Mesenchymal stem cell (in vitro differentiated cells and primary cell): ENCODE results near the gene CUBN.

ENCODE experiments used
- DNase-seq: peaks from one replicate; pipeline ENCODE4 v3.0.0-alpha.2; 2013
- H2AFZ ChIP-seq: one replicate; pipeline ENCODE4 v1.6.1; 2013; ENCODE audit warnings: low read depth, mild to moderate bottlenecking, control low read depth, inconsistent platforms, low read length, moderate library complexity
- H2AK5ac ChIP-seq: 2 replicates; pipeline ENCODE4 v1.6.1; 2013; ENCODE audit warnings: low read length, moderate library complexity, mild to moderate bottlenecking, inconsistent platforms; ENCODE audit not compliant: severe bottlenecking
- H2BK120ac ChIP-seq: one replicate; pipeline ENCODE4 v1.6.1; 2013; ENCODE audit warnings: low read depth, mild to moderate bottlenecking, inconsistent platforms, low read length, moderate library complexity
- H2BK12ac ChIP-seq, 2 experiments: one replicate each; pipeline ENCODE4 v1.6.1; 2013; ENCODE audit warnings: inconsistent platforms in 2 of 2, low read length in 2 of 2, mild to moderate bottlenecking in 2 of 2, moderate library complexity in 2 of 2, control low read depth in 1 of 2
- H2BK15ac ChIP-seq: one replicate; pipeline ENCODE4 v1.6.1; 2013; ENCODE audit warnings: mild to moderate bottlenecking, low read depth, inconsistent platforms; ENCODE audit not compliant: poor library complexity, severe bottlenecking
- H2BK5ac ChIP-seq: 2 replicates; pipeline ENCODE4 v1.6.1; 2013; ENCODE audit warnings: low read depth, mild to moderate bottlenecking, low read length, control low read depth, inconsistent platforms; ENCODE audit not compliant: poor library complexity, severe bottlenecking
- H3K14ac ChIP-seq, 2 experiments: one replicate each; pipeline ENCODE4 v1.6.1; 2013; ENCODE audit warnings: inconsistent platforms in 2 of 2, low read length in 2 of 2, control low read depth in 1 of 2, mild to moderate bottlenecking in 1 of 2, moderate library complexity in 1 of 2
- H3K18ac ChIP-seq, 2 experiments: one replicate each; pipeline ENCODE4 v1.6.1; 2013; ENCODE audit warnings: inconsistent platforms in 2 of 2, low read length in 2 of 2, control low read depth in 1 of 2, low read depth in 1 of 2, mild to moderate bottlenecking in 1 of 2
- H3K23ac ChIP-seq, 2 experiments: one replicate each; pipeline ENCODE4 v1.6.1; 2013; ENCODE audit warnings: inconsistent platforms in 2 of 2, low read length in 2 of 2, mild to moderate bottlenecking in 2 of 2, moderate library complexity in 2 of 2, control low read depth in 1 of 2
- H3K27ac ChIP-seq: 2 replicates; pipeline ENCODE4 v1.5.1; 2013; ENCODE audit warnings: mild to moderate bottlenecking, moderate library complexity, low read length, control low read depth, inconsistent platforms; ENCODE audit not compliant: poor library complexity, severe bottlenecking
- H3K27me3 ChIP-seq, 2 experiments: 2 replicates each; pipeline versions ENCODE4 v1.6.1 to v1.7.0; 2013; ENCODE audit warnings: low read length in 2 of 2, mild to moderate bottlenecking in 2 of 2, moderate library complexity in 2 of 2, control low read depth in 1 of 2, inconsistent platforms in 1 of 2; ENCODE audit not compliant: control insufficient read depth in 1 of 2, insufficient read depth in 1 of 2
- H3K36me3 ChIP-seq, 2 experiments: 2 replicates each; pipeline versions ENCODE4 v1.6.1 to v1.7.0; 2013; ENCODE audit warnings: low read length in 2 of 2, control low read depth in 1 of 2, inconsistent platforms in 1 of 2, low read depth in 1 of 2, mild to moderate bottlenecking in 1 of 2; ENCODE audit not compliant: insufficient read depth in 2 of 2, control insufficient read depth in 1 of 2
- H3K4ac ChIP-seq, 2 experiments: one replicate each; pipeline ENCODE4 v1.6.1; 2013; ENCODE audit warnings: inconsistent platforms in 2 of 2, low read length in 2 of 2, mild to moderate bottlenecking in 2 of 2, moderate library complexity in 2 of 2, control low read depth in 1 of 2, low read depth in 1 of 2
- H3K4me1 ChIP-seq: 2 replicates; pipeline ENCODE4 v1.6.1; 2013; ENCODE audit warnings: low read depth, low read length, control low read depth; ENCODE audit not compliant: control insufficient read depth, insufficient read depth
- H3K4me2 ChIP-seq: 2 replicates; pipeline ENCODE4 v1.6.1; 2013; ENCODE audit warnings: low read length, mild to moderate bottlenecking, inconsistent platforms; ENCODE audit not compliant: poor library complexity, severe bottlenecking
- H3K4me3 ChIP-seq, 2 experiments: 2 replicates each; pipeline versions ENCODE4 v1.5.1 to v1.7.0; 2013; ENCODE audit warnings: low read length in 2 of 2, mild to moderate bottlenecking in 2 of 2, control low read depth in 1 of 2, low read depth in 1 of 2; ENCODE audit not compliant: insufficient read depth in 1 of 2
- H3K79me1 ChIP-seq: replicated peaks from 2 replicates; pipeline ENCODE4 v1.6.1; 2013; ENCODE audit warnings: mild to moderate bottlenecking, control low read depth, low read length, inconsistent platforms; ENCODE audit not compliant: poor library complexity, severe bottlenecking
- H3K9ac ChIP-seq: 2 replicates; pipeline ENCODE4 v1.7.0; 2013; ENCODE audit warnings: mild to moderate bottlenecking, low read length, moderate library complexity
- H3K9me3 ChIP-seq: 2 replicates; pipeline ENCODE4 v1.7.0; 2013; ENCODE audit warnings: mild to moderate bottlenecking, low read length; ENCODE audit not compliant: control insufficient read depth
- H4K8ac ChIP-seq: one replicate; pipeline ENCODE4 v1.6.1; 2013; ENCODE audit warnings: inconsistent platforms, mild to moderate bottlenecking, low read length, moderate library complexity
- H4K91ac ChIP-seq: one replicate; pipeline ENCODE4 v1.6.1; 2013; ENCODE audit warnings: mild to moderate bottlenecking, low read length, inconsistent platforms
- WGBS: methylation state at CpG from one replicate; pipeline ENCODE4 v1.1.7; 2013; ENCODE audit warnings: mixed read lengths; 5-methylcytosine and 5-hydroxymethylcytosine counted together

The CUBN gene

DNA sequence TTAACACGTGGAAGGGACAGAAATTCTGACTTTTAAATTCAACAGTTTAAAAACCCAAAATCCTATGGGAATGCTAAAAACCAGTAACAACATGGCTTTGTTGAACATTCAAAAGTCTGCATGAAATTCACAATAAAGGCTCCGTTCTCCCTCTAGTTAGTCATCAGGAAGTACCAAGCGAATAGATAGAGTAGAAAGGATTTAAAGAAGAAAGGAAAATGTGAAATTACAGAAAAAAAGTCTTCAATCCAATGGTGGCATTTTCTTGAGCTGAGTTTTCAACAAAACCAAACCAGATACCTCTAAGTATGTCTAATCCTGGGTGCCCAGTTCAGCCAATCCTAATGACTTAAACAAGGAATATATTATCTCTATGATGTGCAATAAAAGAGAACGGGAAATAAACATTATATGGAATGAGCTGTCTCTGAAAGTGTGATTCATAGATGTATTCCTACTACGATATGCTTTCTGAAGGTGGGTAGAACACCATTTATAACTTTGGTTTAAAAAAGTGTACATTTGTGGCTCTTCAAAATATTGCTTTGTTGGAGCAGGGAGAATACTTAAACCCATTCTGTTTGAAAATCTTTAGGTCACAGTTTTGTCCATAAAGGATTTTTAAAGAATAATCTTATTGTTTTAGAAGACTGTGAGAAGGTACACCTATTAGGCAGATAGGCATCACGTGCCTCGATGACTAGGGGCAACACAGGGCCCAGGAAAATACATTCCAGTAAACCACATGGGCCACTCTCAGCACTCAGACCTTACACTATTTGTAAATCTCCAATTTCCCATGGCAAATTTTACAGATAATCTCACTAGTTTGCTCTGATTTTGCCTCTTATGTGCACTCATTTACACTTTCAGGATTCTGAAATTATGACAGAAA, 87.7 kb downstream of the CUBN start:
- Histone ChIP-seq H4K91ac (no peak overlapping the region), H2BK120ac (no peak overlapping the region), H3K14ac (no peak overlapping the region), H3K27me3 (no peaks in the 10 kb centered on the region), H3K9me3 (no peaks in the 10 kb centered on the region), H3K4me3 (no peak overlapping the region), H4K8ac (no peak overlapping the region), H3K27ac (no peak overlapping the region), H3K9ac (peak overlapping the region; percentile 68), H3K79me1 (no peaks in the 10 kb centered on the region), H2AFZ (no peak overlapping the region), H3K4me2 (no peak overlapping the region), H3K23ac (no peak overlapping the region), H3K4me1 (no peaks in the 10 kb centered on the region), H2BK15ac (no peak overlapping the region), H3K36me3 (no peaks in the 10 kb centered on the region), H3K4ac (no peak overlapping the region), H2AK5ac (no peak overlapping the region), H3K18ac (peak overlapping the region in 1 of 2 experiments; percentile 52), H2BK12ac (no peak overlapping the region), H2BK5ac (no peak overlapping the region)
- no peak for DNase-seq
- 54% methylated on average over 7 of the region's 7 CpGs for WGBS

GRCh38 chr10:17038627-17039026, 91.0 kb downstream of the CUBN start:
- WGBS, result 94% methylated on average over 5 of the region's 5 CpGs
- H3K79me1 ChIP-seq, result no peaks in the 10 kb centered on the region
- H2BK15ac ChIP-seq, result no peak overlapping the region
- no peak overlapping the region for H2BK5ac ChIP-seq
- H3K4me3 ChIP-seq, result no peak overlapping the region
- no peak overlapping the region for H3K14ac ChIP-seq
- H3K9ac ChIP-seq, result peak overlapping the region; percentile 83
- H3K27ac ChIP-seq, result no peak overlapping the region
- no peak overlapping the region for H2BK120ac ChIP-seq
- no peak overlapping the region for H2BK12ac ChIP-seq
- H3K36me3 ChIP-seq, result no peaks in the 10 kb centered on the region
- no peaks in the 10 kb centered on the region for H3K4me1 ChIP-seq
- H3K27me3 ChIP-seq, result no peaks in the 10 kb centered on the region
- no peaks in the 10 kb centered on the region for H3K9me3 ChIP-seq
- no peak overlapping the region for H4K8ac ChIP-seq
- no peak overlapping the region for H3K23ac ChIP-seq
- no peak overlapping the region for H3K4me2 ChIP-seq
- H2AFZ ChIP-seq, result no peak overlapping the region
- H3K4ac ChIP-seq, result no peak overlapping the region
- no peak overlapping the region for H3K18ac ChIP-seq
- no peak overlapping the region for H2AK5ac ChIP-seq
- no peak overlapping the region for H4K91ac ChIP-seq
- no peak for DNase-seq

DNA sequence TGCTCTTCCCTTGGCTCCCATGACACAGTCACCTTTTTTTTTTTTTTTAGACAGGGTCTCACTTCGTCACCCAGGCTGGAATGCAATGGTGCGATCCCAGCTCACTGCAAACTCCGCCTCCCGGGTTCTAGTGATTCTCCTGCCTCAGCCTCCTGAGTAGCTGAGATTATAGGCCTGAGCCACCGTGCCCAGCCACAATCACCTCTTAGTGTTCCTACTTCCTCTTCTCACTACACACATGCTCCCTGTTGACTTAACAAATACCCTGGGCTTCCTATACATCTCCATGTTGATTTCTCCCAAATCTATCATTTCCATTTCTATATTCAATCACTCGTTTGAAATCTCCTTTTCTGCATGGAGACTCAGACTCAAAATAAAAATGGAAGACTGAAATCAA, 91.7 kb downstream of the CUBN start:
- H3K4ac ChIP-seq, result no peak overlapping the region
- no peaks in the 10 kb centered on the region for H3K79me1 ChIP-seq
- 96% methylated on average over 6 of the region's 6 CpGs for WGBS
- no peak overlapping the region for H3K18ac ChIP-seq
- no peaks in the 10 kb centered on the region for H3K27me3 ChIP-seq
- no peak overlapping the region for H2BK12ac ChIP-seq
- no peak overlapping the region for H4K8ac ChIP-seq
- no peak overlapping the region for H4K91ac ChIP-seq
- no peak overlapping the region for H2AK5ac ChIP-seq
- H3K9ac ChIP-seq, result peak overlapping the region; percentile 83
- H2AFZ ChIP-seq, result no peak overlapping the region
- no peak overlapping the region for H3K14ac ChIP-seq
- H3K4me1 ChIP-seq, result no peaks in the 10 kb centered on the region
- no peak overlapping the region for H3K23ac ChIP-seq
- DNase-seq, result no peak
- H2BK15ac ChIP-seq, result no peak overlapping the region
- no peak overlapping the region for H3K27ac ChIP-seq
- no peak overlapping the region for H2BK5ac ChIP-seq
- H3K9me3 ChIP-seq, result no peaks in the 10 kb centered on the region
- H3K36me3 ChIP-seq, result no peaks in the 10 kb centered on the region
- H3K4me3 ChIP-seq, result no peak overlapping the region
- H2BK120ac ChIP-seq, result no peak overlapping the region
- H3K4me2 ChIP-seq, result no peak overlapping the region

- no peak overlapping the region for H3K4me2 ChIP-seq
- no peak overlapping the region for H3K18ac ChIP-seq
- H2BK5ac ChIP-seq, result no peak overlapping the region
- no peak overlapping the region for H3K4me3 ChIP-seq
- H2AFZ ChIP-seq, result no peak overlapping the region
- H2BK120ac ChIP-seq, result no peak overlapping the region
- no peak overlapping the region for H2BK12ac ChIP-seq
- H3K23ac ChIP-seq, result no peak overlapping the region
- no peak overlapping the region for H3K4ac ChIP-seq
- WGBS, result 100% methylated on average over 1 of the region's 1 CpG
- H2BK15ac ChIP-seq, result no peak overlapping the region
- H3K9me3 ChIP-seq, result no peaks in the 10 kb centered on the region
- H4K8ac ChIP-seq, result peak overlapping the region; percentile 13
- H3K14ac ChIP-seq, result no peak overlapping the region
- no peak overlapping the region for H4K91ac ChIP-seq
- H3K4me1 ChIP-seq, result no peaks in the 10 kb centered on the region
- no peaks in the 10 kb centered on the region for H3K27me3 ChIP-seq
- H3K36me3 ChIP-seq, result no peaks in the 10 kb centered on the region
- no peak overlapping the region for H2AK5ac ChIP-seq
- H3K79me1 ChIP-seq, result no peaks in the 10 kb centered on the region
- H3K27ac ChIP-seq, result no peak overlapping the region
- no peak overlapping the region for H3K9ac ChIP-seq
- no peak for DNase-seq
Measured at GRCh38 chr10:17035446-17035845, 94.2 kb downstream of the CUBN start.
